Astrocyte (in vitro differentiated cells and primary cell): Measurements from ENCODE around the gene AGPS.
"Not testable (repeated sequence)": the region's sequence is repeated elsewhere in the genome, so short reads cannot be mapped to it uniquely, and the experiment has no call there.

ENCODE experiments used
- CTCF ChIP-seq: IDR thresholded peaks from 2 replicates; pipeline ENCODE4 v1.5.1; 2011; ENCODE audit warnings: low read depth, mild to moderate bottlenecking, inconsistent platforms, low read length, moderate library complexity; ENCODE audit not compliant: insufficient read depth
- EZH2 ChIP-seq: IDR thresholded peaks from 2 replicates; pipeline ENCODE4 v1.6.1; 2012; ENCODE audit warnings: mild to moderate bottlenecking, low read length, inconsistent platforms; ENCODE audit not compliant: insufficient read depth

GRCh38 chr2:177551360-177551759 lies 158.8 kb downstream of the AGPS start:
- not testable (repeated sequence) for TF ChIP-seq CTCF, EZH2
